Astrocyte (in vitro differentiated cells and primary cell): ENCODE measurements around the gene MOB3A.

ENCODE experiments used
- CTCF ChIP-seq: IDR thresholded peaks from 2 replicates; pipeline ENCODE4 v1.5.1; 2011; ENCODE audit warnings: low read depth, mild to moderate bottlenecking, inconsistent platforms, low read length, moderate library complexity; ENCODE audit not compliant: insufficient read depth
- EZH2 ChIP-seq: IDR thresholded peaks from 2 replicates; pipeline ENCODE4 v1.6.1; 2012; ENCODE audit warnings: mild to moderate bottlenecking, low read length, inconsistent platforms; ENCODE audit not compliant: insufficient read depth

DNA sequence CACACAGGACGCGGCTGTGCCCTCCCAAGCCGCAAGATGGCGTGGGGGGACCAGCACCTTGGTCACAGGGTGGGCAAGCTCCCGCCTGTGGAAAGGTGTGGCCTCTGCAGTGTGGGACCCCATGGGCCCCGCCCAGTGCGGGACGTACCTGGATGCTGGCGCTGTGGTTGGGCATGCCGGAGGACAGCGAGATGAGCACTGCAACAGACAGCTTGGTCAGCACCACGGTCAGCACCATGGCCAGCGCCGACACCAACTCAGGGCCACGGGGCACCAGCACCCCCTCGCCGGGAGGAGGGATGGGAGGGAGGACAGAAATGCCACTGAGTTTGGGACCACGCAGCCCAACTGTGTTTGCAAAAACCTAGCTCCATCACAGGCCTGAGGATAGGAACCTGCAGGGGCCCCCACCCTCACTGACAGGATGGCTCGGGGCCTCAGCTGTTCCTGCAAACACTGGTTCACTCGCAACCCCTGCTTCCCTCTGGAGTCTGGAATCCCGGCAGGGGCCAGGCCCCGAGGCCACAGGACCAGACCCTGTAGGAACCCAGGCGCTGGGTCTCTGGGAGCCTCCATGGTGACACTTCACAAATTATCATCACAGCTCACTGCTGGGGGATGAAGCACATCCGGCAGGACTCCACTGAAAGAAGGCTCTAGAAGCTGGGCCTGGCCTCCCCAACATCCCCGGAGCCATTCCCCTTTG, 27.7 kb upstream of the MOB3A start:
- TF ChIP-seq CTCF, result no peak
- TF ChIP-seq EZH2, result no peak
